GM12864 (cell line): ENCODE measurements around the gene WWC2.

Experiments used
- DNase-seq: peaks from one replicate; pipeline ENCODE4 v3.0.0-alpha.2; 2011; ENCODE audit warnings: low read depth
- H3K4me3 ChIP-seq: 2 replicates; pipeline ENCODE4 v1.5.1; 2011; ENCODE audit warnings: mild to moderate bottlenecking, low read depth, low read length, control low read depth
- CTCF ChIP-seq: IDR thresholded peaks from 2 replicates; pipeline ENCODE4 v1.5.1; 2011; ENCODE audit warnings: low read depth, mild to moderate bottlenecking, moderate library complexity, low read length, control low read depth, inconsistent platforms; ENCODE audit errors: missing control alignments

Gene WWC2

GRCh38 chr4:183335369-183335940 lies 236.4 kb downstream of the WWC2 start:
- no peak for TF ChIP-seq CTCF
- no peak overlapping the region for H3K4me3 ChIP-seq
- no peak for DNase-seq

- TF ChIP-seq CTCF, result no peak
- H3K4me3 ChIP-seq, result no peak overlapping the region
- DNase-seq, result no peak
These were observed 238.3 kb downstream of the WWC2 start for GRCh38 chr4:183337349-183337748.

GRCh38 chr4:183337833-183338232 lies 238.8 kb downstream of the WWC2 start:
- TF ChIP-seq CTCF, result no peak
- no peak for DNase-seq
- no peak overlapping the region for H3K4me3 ChIP-seq

- no peak overlapping the region for H3K4me3 ChIP-seq
- TF ChIP-seq CTCF, result no peak
- DNase-seq, result no peak
These were observed 243.8 kb downstream of the WWC2 start for GRCh38 chr4:183342541-183343533.

GRCh38 chr4:183343730-183344129 lies 244.7 kb downstream of the WWC2 start:
- TF ChIP-seq CTCF, result no peak
- no peak overlapping the region for H3K4me3 ChIP-seq
- DNase-seq, result no peak

- DNase-seq, result no peak
- TF ChIP-seq CTCF, result no peak
- no peak overlapping the region for H3K4me3 ChIP-seq
These were observed 245.6 kb downstream of the WWC2 start for GRCh38 chr4:183344523-183345255.
